GM21576 (cell line): ENCODE results near the gene PHKB.
"Not testable (repeated sequence)": the region's sequence is repeated elsewhere in the genome, so short reads cannot be mapped to it uniquely, and the experiment has no call there.

ENCODE experiments used
- ATAC-seq: cut with Tn5 transposase; IDR thresholded peaks from one replicate; pipeline ENCODE4 v1.9.1; 2021; ENCODE audit warnings: mild to moderate bottlenecking, moderate library complexity; ENCODE audit not compliant: unreplicated experiment

The PHKB gene

GRCh38 chr16:47667956-47668355, 206.8 kb downstream of the PHKB start:
- no peak for ATAC-seq

- no peak for ATAC-seq
These were observed 211.3 kb downstream of the PHKB start for GRCh38 chr16:47672475-47672874.

- no peak for ATAC-seq
These were observed 215.6 kb downstream of the PHKB start for GRCh38 chr16:47676635-47677177.

- not testable (repeated sequence) for ATAC-seq
These were observed 220.4 kb downstream of the PHKB start for GRCh38 chr16:47681571-47681970.

GRCh38 chr16:47687694-47688093, 226.6 kb downstream of the PHKB start:
- no peak for ATAC-seq

- ATAC-seq = no peak
These were observed 232.1 kb downstream of the PHKB start for GRCh38 chr16:47693226-47693625.

GRCh38 chr16:47694543-47694942, 233.4 kb downstream of the PHKB start:
- no peak for ATAC-seq

- no peak for ATAC-seq
These were observed 234.6 kb downstream of the PHKB start for GRCh38 chr16:47695756-47696155.

GRCh38 chr16:47697826-47698225, 236.7 kb downstream of the PHKB start:
- ATAC-seq = no peak

GRCh38 chr16:47699106-47699505, 238.0 kb downstream of the PHKB start:
- no peak for ATAC-seq

GRCh38 chr16:47700857-47701587, 239.9 kb downstream of the PHKB start:
- no peak for ATAC-seq

- ATAC-seq = no peak
These were observed 244.1 kb downstream of the PHKB start for GRCh38 chr16:47705266-47705665.

GRCh38 chr16:47711809-47712208, 250.7 kb downstream of the PHKB start:
- no peak for ATAC-seq

GRCh38 chr16:47712276-47713224, 251.4 kb downstream of the PHKB start:
- ATAC-seq = no peak

- peak; percentile 63 for ATAC-seq
These were observed 252.1 kb downstream of the PHKB start for GRCh38 chr16:47713225-47713595.

- no peak for ATAC-seq
These were observed 254.4 kb downstream of the PHKB start for GRCh38 chr16:47715442-47716083.

GRCh38 chr16:47716571-47716970, 255.4 kb downstream of the PHKB start:
- ATAC-seq = no peak

GRCh38 chr16:47719713-47720112, 258.6 kb downstream of the PHKB start:
- ATAC-seq = no peak

- no peak for ATAC-seq
These were observed 260.0 kb downstream of the PHKB start for GRCh38 chr16:47721006-47721637.

- ATAC-seq = no peak
These were observed 260.9 kb downstream of the PHKB start for GRCh38 chr16:47722046-47722445.
